BLaER1 treated with 17β-estradiol and CSF1 and Interleukin-3, amounts not matched to agents 10 nM and 100 nM (cell line): ENCODE data around the gene PRR16.

Experiments used
- H3K27ac ChIP-seq, 11 experiments: shearing (Covaris generic); formaldehyde crosslinking; 2 replicates each; pipeline ENCODE4 v1.8.1; 2022
- H3K27me3 ChIP-seq, 11 experiments: shearing (Covaris generic); formaldehyde crosslinking; 2 replicates each; pipeline ENCODE4 v1.8.1; 2022
- H3K36me3 ChIP-seq, 11 experiments: shearing (Covaris generic); formaldehyde crosslinking; 2 replicates each; pipeline ENCODE4 v1.8.1; 2022
- H3K4me1 ChIP-seq, 10 experiments: shearing (Covaris generic); formaldehyde crosslinking; 2 replicates each; pipeline ENCODE4 v1.8.1; 2022
- H3K4me2 ChIP-seq, 11 experiments: shearing (Covaris generic); formaldehyde crosslinking; 2 replicates each; pipeline ENCODE4 v1.8.1; 2022
- H3K4me3 ChIP-seq, 10 experiments: shearing (Covaris generic); formaldehyde crosslinking; 2 replicates each; pipeline ENCODE4 v1.8.1; 2022
- H3K9ac ChIP-seq, 11 experiments: shearing (Covaris generic); formaldehyde crosslinking; 2 replicates each; pipeline ENCODE4 v1.8.1; 2022
- H3K9me3 ChIP-seq, 11 experiments: shearing (Covaris generic); formaldehyde crosslinking; replicated peaks in 1 of 11; 2 replicates each; pipeline ENCODE4 v1.8.1; 2022
- H4K20me1 ChIP-seq, 11 experiments: shearing (Covaris generic); formaldehyde crosslinking; 2 replicates each; pipeline ENCODE4 v1.8.1; 2022
- Cebpa-rat ChIP-seq, 11 experiments: shearing (Covaris generic); IDR thresholded peaks; 2 replicates each; pipeline ENCODE4 v1.8.1; 2022

The PRR16 gene

DNA sequence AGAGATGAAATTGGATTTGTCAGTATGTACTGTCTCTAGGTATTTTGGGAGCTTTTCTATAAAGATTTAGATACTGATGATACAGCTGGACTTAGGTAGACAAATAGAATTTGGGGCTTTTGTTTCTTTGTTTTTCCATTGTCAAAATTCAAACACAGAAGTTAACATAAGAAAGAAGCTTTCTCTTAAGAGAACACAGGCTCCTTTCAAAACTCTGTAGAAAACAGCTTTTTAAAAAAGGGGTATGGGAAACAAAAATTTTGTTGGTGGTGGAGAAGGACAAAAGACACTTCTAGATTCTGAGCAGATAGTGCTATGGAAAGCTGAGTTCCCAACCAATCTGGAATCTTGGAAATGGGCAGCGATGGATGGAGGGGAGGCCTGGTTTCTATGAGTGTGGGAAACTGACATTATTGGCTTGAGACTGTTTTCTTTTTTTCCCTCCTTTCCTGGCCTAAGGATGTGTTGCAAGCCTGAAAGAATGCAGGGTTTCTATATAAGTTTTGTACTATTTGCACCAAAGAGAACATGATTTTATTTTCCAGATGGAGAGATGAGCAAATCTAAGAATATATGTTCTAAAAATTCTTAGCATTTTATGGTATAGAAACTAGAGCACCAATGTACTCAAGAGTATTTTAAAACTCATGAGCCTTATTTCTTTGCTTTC lies 240.0 kb downstream of the PRR16 start:
- Histone ChIP-seq H3K4me1 (peaks cover 0 to 6% (median 0%) of the 10 kb centered on the region in 10 experiments; a peak in 2 of 20 replicates), H3K9me3 (no peaks in the 10 kb centered on the region), H3K4me2 (no peak overlapping the region), H3K27me3 (no peaks in the 10 kb centered on the region), H3K36me3 (no peaks in the 10 kb centered on the region), H3K4me3 (no peak overlapping the region), H3K9ac (no peak overlapping the region), H3K27ac (no peak overlapping the region), H4K20me1 (no peaks in the 10 kb centered on the region)
- no peak for TF ChIP-seq Cebpa-rat (IDR thresholded peaks at IDR 0.05)

DNA sequence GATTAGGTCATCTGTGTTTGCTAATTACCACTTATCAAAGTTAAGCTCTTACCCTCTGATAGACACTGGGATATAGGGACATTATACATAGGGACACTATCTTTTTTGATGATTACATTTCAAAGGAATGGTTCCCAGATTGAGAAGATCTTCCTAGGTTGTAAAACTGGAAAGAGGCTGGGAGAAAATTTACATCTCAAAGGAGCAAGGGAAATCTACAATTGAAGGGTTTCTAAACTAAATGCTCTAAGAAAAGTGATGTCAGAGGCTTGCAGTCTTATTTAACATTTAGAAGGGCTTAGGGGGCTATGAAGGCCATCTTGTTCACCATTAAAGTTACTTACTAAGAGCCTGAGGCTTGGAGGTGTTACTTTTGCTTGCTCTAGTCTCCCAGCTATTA lies 242.8 kb downstream of the PRR16 start:
- Histone ChIP-seq H4K20me1 (no peaks in the 10 kb centered on the region), H3K27ac (no peak overlapping the region), H3K36me3 (no peaks in the 10 kb centered on the region), H3K9ac (no peak overlapping the region), H3K4me2 (no peak overlapping the region), H3K27me3 (no peaks in the 10 kb centered on the region), H3K4me3 (no peak overlapping the region), H3K9me3 (no peaks in the 10 kb centered on the region), H3K4me1 (peaks cover 0 to 6% (median 0%) of the 10 kb centered on the region in 10 experiments; a peak in 2 of 20 replicates)
- no peak for TF ChIP-seq Cebpa-rat (IDR thresholded peaks at IDR 0.05)

- H3K4me2 ChIP-seq: no peak overlapping the region
- H3K4me1 ChIP-seq: no peaks in the 10 kb centered on the region
- no peak overlapping the region for H3K4me3 ChIP-seq
- no peak for TF ChIP-seq Cebpa-rat (IDR thresholded peaks at IDR 0.05)
- H4K20me1 ChIP-seq: no peaks in the 10 kb centered on the region
- no peaks in the 10 kb centered on the region for H3K27me3 ChIP-seq
- H3K36me3 ChIP-seq: no peaks in the 10 kb centered on the region
- H3K27ac ChIP-seq: no peak overlapping the region
- H3K9ac ChIP-seq: no peak overlapping the region
- no peaks in the 10 kb centered on the region for H3K9me3 ChIP-seq
These were observed 253.3 kb downstream of the PRR16 start for GRCh38 chr5:120717381-120717780.

- Histone ChIP-seq H3K9ac (no peak overlapping the region), H3K9me3 (no peaks in the 10 kb centered on the region), H3K27me3 (no peaks in the 10 kb centered on the region), H3K36me3 (no peaks in the 10 kb centered on the region), H3K4me3 (no peak overlapping the region), H3K27ac (no peak overlapping the region), H3K4me2 (no peak overlapping the region), H3K4me1 (no peaks in the 10 kb centered on the region), H4K20me1 (no peaks in the 10 kb centered on the region)
- 0 out of 22 replicates have a peak, but pooled peaks of 1 of the 11 experiments have one; percentile 12 for TF ChIP-seq Cebpa-rat (IDR thresholded peaks at IDR 0.05)
These were observed 266.1 kb downstream of the PRR16 start for GRCh38 chr5:120730214-120730613.

DNA sequence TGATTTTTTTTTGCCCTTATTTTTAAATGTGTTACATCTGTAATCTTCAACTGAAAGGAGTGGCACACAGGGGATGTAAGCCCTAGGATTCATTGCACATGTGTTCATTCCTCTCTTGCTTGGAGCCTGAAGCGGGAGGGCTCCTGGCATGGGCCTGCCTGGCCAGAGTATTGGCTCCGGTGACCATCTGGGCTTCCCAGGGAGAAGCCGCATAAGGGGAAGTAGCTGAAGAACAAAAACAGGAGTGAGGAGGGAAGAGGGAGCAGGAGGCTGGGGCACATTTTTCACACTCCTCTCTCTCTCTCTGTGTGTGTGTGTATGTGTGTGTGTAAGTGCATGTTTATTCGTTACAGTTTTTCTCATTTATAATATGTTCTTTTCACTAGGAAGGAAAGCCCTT lies 269.9 kb downstream of the PRR16 start:
- H3K9me3 ChIP-seq: no peaks in the 10 kb centered on the region
- no peaks in the 10 kb centered on the region for H3K4me1 ChIP-seq
- H3K4me2 ChIP-seq: no peak overlapping the region
- no peak overlapping the region for H3K4me3 ChIP-seq
- no peaks in the 10 kb centered on the region for H3K36me3 ChIP-seq
- TF ChIP-seq Cebpa-rat (IDR thresholded peaks at IDR 0.05): no peak
- no peaks in the 10 kb centered on the region for H3K27me3 ChIP-seq
- H3K9ac ChIP-seq: no peak overlapping the region
- H3K27ac ChIP-seq: no peak overlapping the region
- no peaks in the 10 kb centered on the region for H4K20me1 ChIP-seq

DNA sequence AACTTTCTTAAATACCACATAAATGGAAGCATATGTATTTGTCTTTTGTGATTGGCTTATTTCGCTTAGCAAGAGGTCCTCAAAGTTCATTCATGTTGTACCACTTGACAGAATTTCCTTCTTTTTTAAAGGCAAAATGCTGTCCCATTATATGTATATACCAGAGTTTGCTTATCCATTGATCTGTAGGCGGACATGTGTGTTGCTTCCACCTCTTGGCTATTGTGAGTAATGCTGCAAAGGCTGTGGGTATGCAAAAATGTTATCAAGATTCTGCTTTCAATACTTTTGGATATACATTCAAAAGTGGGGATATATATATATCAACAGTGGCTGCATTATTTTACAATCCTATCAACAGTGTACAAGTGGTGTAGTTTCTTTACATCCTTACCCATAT lies 271.0 kb downstream of the PRR16 start:
- TF ChIP-seq Cebpa-rat (IDR thresholded peaks at IDR 0.05): no peak
- Histone ChIP-seq H3K36me3 (no peaks in the 10 kb centered on the region), H3K27me3 (no peaks in the 10 kb centered on the region), H4K20me1 (no peaks in the 10 kb centered on the region), H3K4me1 (no peaks in the 10 kb centered on the region), H3K4me2 (no peak overlapping the region), H3K9me3 (no peaks in the 10 kb centered on the region), H3K9ac (no peak overlapping the region), H3K27ac (no peak overlapping the region), H3K4me3 (no peak overlapping the region)
